ENCODE data around the gene EYA4.
"Not testable (repeated sequence)": the region's sequence is repeated elsewhere in the genome, so short reads cannot be mapped to it uniquely, and the experiment has no call there.

EYA4 gene

GRCh38 chr6:133542056-133542821, 301.1 kb downstream of the EYA4 start:
- no peak for DNase-seq

GRCh38 chr6:133544419-133544818, 303.3 kb downstream of the EYA4 start:
- no peak for DNase-seq

- DNase-seq: no peak
Observed at GRCh38 chr6:133546098-133546497, 304.9 kb downstream of the EYA4 start.

- DNase-seq: no peak
Observed at GRCh38 chr6:133547136-133547535, 306.0 kb downstream of the EYA4 start.

GRCh38 chr6:133548423-133549159, 307.4 kb downstream of the EYA4 start:
- no peak for DNase-seq

- no peak for DNase-seq
Observed at GRCh38 chr6:133549371-133549801, 308.2 kb downstream of the EYA4 start.

- no peak for DNase-seq
Observed at GRCh38 chr6:133550026-133550425, 308.9 kb downstream of the EYA4 start.

- no peak for DNase-seq
Observed at GRCh38 chr6:133551436-133551835, 310.3 kb downstream of the EYA4 start.

- no peak for DNase-seq
Observed at GRCh38 chr6:133551847-133552341, 310.7 kb downstream of the EYA4 start.

- DNase-seq: no peak
Observed at GRCh38 chr6:133553652-133554051, 312.5 kb downstream of the EYA4 start.

- DNase-seq: not testable (repeated sequence)
Observed at GRCh38 chr6:133554121-133554520, 313.0 kb downstream of the EYA4 start.

- DNase-seq: no peak
Observed at GRCh38 chr6:133555685-133556084, 314.5 kb downstream of the EYA4 start.

- no peak for DNase-seq
Observed at GRCh38 chr6:133559926-133560325, 318.8 kb downstream of the EYA4 start.

- DNase-seq: no peak
Observed at GRCh38 chr6:133567636-133568035, 326.5 kb downstream of the EYA4 start.

GRCh38 chr6:133568970-133569889, 328.1 kb downstream of the EYA4 start:
- DNase-seq: no peak

- DNase-seq: no peak
Observed at GRCh38 chr6:133571681-133572080, 330.5 kb downstream of the EYA4 start.

GRCh38 chr6:133577851-133578250, 336.7 kb downstream of the EYA4 start:
- DNase-seq: no peak

Measured in activated T-cell treated with anti-CD3 and anti-CD28 coated beads for 4 hours (primary cell).